Vagina (tissue), 2 donors: ENCODE results near the gene TMPRSS12. TPM values are rescaled to one million over a fixed set of nuclear protein-coding genes. Genes with fewer than 3 reads are reported as not detected.

Experiments used
- DNase-seq, 2 donors: peaks; one replicate each; pipeline ENCODE4 v3.0.0-alpha.2; 2017; ENCODE audit errors: extremely low spot score in 2 of 2
- H3K27ac ChIP-seq: fragments of 200-600 bp; sonication (generic); one replicate; pipeline ENCODE4 v1.5.1; 2019
- H3K27me3 ChIP-seq: fragments of 200-600 bp; sonication (generic); one replicate; pipeline ENCODE4 v1.5.1; 2019
- H3K36me3 ChIP-seq, 2 donors: fragments of 200-600 bp; sonication (generic); one replicate each; pipeline ENCODE4 v1.5.1; 2017 to 2019
- H3K4me1 ChIP-seq: fragments of 200-600 bp; sonication (generic); one replicate; pipeline ENCODE4 v1.5.1; 2019
- H3K4me3 ChIP-seq, 2 donors: fragments of 200-600 bp; sonication (generic); 1 replicate in 1 of 2; 2 replicates in 1 of 2; pipeline ENCODE4 v1.5.1; 2016 to 2019
- H3K9me3 ChIP-seq: fragments of 200-600 bp; sonication (generic); one replicate; pipeline ENCODE4 v1.5.1; 2019
- CTCF ChIP-seq, 3 experiments: fragments of 450-650 bp in 2 of 3; fragments of 200-600 bp in 1 of 3; sonication (generic) in 1 of 3; IDR thresholded peaks; one replicate each; pipeline ENCODE4 v1.5.1; 2017 to 2019; ENCODE audit warnings: antibody characterized with exemption in 3 of 3, mild to moderate bottlenecking in 2 of 3, moderate library complexity in 2 of 3
- POLR2A ChIP-seq, 2 donors: fragments of 450-650 bp; IDR thresholded peaks; one replicate each; pipeline ENCODE4 v1.6.1; 2017; ENCODE audit warnings: antibody characterized with exemption in 2 of 2, mild to moderate bottlenecking in 2 of 2, moderate library complexity in 2 of 2
- POLR2AphosphoS5 ChIP-seq, 2 donors: sonication (generic); formaldehyde crosslinking; IDR thresholded peaks; one replicate each; pipeline ENCODE4 v1.9.0; 2017; ENCODE audit warnings: antibody characterized with exemption in 2 of 2, mild to moderate bottlenecking in 2 of 2, low read depth in 1 of 2; ENCODE audit not compliant: insufficient read depth in 1 of 2
- intact Hi-C: fragments of 100-400 bp; cut with DNase I; formaldehyde crosslinking; loops from one replicate; pipeline ENCODE4 v1.15.1; 2023
- small RNA-seq: library from RNA; depleted of rRNA; stranded (forward); fragments of <200 nt; gene quantifications from one replicate; pipeline ENCODE3, GENCODE V24; 2016
- total RNA-seq: library from RNA; depleted of rRNA; stranded (reverse); fragments of >200 nt; gene quantifications from one replicate; pipeline ENCODE4 v1.2.3, GENCODE V29; 2016

TMPRSS12 gene
- total RNA-seq, 1 donor from 2014 or later: not detected

GRCh38 chr12:50936821-50937530, 94.2 kb downstream of the TMPRSS12 start:
- H3K4me3 ChIP-seq: no peak overlapping the region
- intact Hi-C loops: no loop called here
- peaks cover 38% of the 10 kb centered on the region for H3K4me1 ChIP-seq
- no peak for TF ChIP-seq POLR2AphosphoS5 (IDR thresholded peaks at IDR 0.05; ENCODE audit: insufficient read depth in 1 of 2, low read depth in 1 of 2)
- TF ChIP-seq CTCF (IDR thresholded peaks at IDR 0.05): no peak
- no peak for TF ChIP-seq POLR2A (IDR thresholded peaks at IDR 0.05)
- H3K36me3 ChIP-seq: peaks cover 0 to under 1% of the 10 kb centered on the region in 2 donors
- peak overlapping the region; percentile 76 for H3K27ac ChIP-seq
- no peaks in the 10 kb centered on the region for H3K27me3 ChIP-seq
- no peaks in the 10 kb centered on the region for H3K9me3 ChIP-seq
- no peak for DNase-seq

Small RNA genes lying within 50 kb of the gene (small RNA-seq; reads per million reads assigned to genes)
- gene AC013244.2 (not detected), gene RN7SL519P (not detected)

Other genes with a start within 250 kb of the TMPRSS12 start
- 17.7 TPM for gene ATF1, start 78.8 kb upstream of the TMPRSS12 start, total RNA-seq
- gene HIGD1C, start 109.6 kb downstream of the TMPRSS12 start, total RNA-seq: not detected
- gene SLC11A2, start 183.5 kb downstream of the TMPRSS12 start, total RNA-seq: 40.8 TPM
- gene LETMD1, start 205.4 kb downstream of the TMPRSS12 start, total RNA-seq: 64.3 TPM
- 19.9 TPM for gene CSRNP2, start 240.7 kb downstream of the TMPRSS12 start, total RNA-seq